ENCODE data around the gene ROR1. TPM values are rescaled to one million over a fixed set of nuclear protein-coding genes. Genes with fewer than 3 reads are reported as not detected.

ROR1 gene
- polyA plus RNA-seq (2012; ENCODE audit: insufficient read depth, insufficient read length, low read depth), result 3.5 TPM

DNA sequence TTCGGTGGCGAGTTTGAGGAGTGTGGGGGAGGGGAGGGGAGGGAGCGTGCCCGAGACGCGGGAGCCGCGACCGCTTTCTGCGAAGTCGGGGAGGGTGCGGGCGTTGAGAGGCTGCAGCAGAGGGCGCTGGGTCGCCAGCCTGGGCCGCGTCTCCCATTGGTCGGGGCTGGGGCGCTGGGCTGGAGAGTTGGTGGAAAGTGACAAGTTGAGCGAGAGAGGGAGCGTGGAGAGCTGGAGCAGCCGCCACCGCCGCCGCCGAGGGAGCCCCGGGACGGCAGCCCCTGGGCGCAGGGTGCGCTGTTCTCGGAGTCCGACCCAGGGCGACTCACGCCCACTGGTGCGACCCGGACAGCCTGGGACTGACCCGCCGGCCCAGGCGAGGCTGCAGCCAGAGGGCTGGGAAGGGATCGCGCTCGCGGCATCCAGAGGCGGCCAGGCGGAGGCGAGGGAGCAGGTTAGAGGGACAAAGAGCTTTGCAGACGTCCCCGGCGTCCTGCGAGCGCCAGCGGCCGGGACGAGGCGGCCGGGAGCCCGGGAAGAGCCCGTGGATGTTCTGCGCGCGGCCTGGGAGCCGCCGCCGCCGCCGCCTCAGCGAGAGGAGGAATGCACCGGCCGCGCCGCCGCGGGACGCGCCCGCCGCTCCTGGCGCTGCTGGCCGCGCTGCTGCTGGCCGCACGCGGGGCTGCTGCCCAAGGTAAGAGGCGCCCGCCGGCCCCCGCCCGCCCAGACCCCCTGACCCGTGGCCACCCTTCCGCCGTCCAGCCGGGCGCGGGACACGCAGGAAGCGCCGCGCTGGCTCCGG lies at the start of gene ROR1:
ROR1 (plus strand) TSS at position 203 of the 802 bp plus-strand sequence.
- TF ChIP-seq, protein P1, sequence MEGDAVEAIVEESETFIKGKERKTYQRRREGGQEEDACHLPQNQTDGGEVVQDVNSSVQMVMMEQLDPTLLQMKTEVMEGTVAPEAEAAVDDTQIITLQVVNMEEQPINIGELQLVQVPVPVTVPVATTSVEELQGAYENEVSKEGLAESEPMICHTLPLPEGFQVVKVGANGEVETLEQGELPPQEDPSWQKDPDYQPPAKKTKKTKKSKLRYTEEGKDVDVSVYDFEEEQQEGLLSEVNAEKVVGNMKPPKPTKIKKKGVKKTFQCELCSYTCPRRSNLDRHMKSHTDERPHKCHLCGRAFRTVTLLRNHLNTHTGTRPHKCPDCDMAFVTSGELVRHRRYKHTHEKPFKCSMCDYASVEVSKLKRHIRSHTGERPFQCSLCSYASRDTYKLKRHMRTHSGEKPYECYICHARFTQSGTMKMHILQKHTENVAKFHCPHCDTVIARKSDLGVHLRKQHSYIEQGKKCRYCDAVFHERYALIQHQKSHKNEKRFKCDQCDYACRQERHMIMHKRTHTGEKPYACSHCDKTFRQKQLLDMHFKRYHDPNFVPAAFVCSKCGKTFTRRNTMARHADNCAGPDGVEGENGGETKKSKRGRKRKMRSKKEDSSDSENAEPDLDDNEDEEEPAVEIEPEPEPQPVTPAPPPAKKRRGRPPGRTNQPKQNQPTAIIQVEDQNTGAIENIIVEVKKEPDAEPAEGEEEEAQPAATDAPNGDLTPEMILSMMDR (IDR thresholded peaks at IDR 0.05; ENCODE audit: low read depth, low read length), result peak; percentile 41
- Histone ChIP-seq H3K36me3 (no peaks in the 10 kb centered on the region), H3K4me3 (ENCODE audit: low read depth, low read length) (peak within 1 kb of the TSS; percentile 79), H3K4me1 (no peaks in the 10 kb centered on the region), H3K27me3 (no peaks in the 10 kb centered on the region), H3K9me3 (no peaks in the 10 kb centered on the region)
- DNase-seq, result peak; percentile 87

DNA sequence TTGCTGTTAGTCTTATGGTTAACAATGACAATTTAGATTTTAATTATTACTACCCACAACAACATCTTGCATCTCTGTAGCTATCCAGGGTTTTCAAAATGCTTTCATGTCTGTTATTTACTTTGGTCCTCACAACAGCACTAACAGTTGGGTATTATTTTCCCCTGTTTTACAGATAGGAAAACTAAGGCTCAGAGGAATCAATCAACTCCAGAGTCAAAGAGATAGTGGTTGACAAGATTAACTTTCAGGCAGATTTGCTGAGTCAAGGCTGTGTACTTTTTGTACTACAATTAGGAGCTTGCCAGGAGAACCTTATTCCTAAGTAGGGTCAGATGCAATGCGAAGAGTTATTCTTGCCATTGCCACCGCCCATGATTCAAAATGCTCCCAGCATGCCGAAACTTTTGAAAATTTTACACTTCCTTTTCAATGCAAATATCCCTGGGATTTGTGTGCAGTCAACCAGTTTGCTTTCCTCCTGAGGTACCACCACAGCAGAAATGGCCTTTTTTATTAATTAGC lies 49.4 kb upstream of the ROR1 start:
- TF ChIP-seq, protein P1 (IDR thresholded peaks at IDR 0.05; ENCODE audit: low read depth, low read length), result no peak
- Histone ChIP-seq H3K4me1 (no peaks in the 10 kb centered on the region; the same call in 1 of the 2 replicates), H3K27me3 (no peaks in the 10 kb centered on the region), H3K4me3 (ENCODE audit: low read depth, low read length) (no peak overlapping the region), H3K36me3 (no peaks in the 10 kb centered on the region), H3K9me3 (no peaks in the 10 kb centered on the region)
- DNase-seq, result no peak

DNA sequence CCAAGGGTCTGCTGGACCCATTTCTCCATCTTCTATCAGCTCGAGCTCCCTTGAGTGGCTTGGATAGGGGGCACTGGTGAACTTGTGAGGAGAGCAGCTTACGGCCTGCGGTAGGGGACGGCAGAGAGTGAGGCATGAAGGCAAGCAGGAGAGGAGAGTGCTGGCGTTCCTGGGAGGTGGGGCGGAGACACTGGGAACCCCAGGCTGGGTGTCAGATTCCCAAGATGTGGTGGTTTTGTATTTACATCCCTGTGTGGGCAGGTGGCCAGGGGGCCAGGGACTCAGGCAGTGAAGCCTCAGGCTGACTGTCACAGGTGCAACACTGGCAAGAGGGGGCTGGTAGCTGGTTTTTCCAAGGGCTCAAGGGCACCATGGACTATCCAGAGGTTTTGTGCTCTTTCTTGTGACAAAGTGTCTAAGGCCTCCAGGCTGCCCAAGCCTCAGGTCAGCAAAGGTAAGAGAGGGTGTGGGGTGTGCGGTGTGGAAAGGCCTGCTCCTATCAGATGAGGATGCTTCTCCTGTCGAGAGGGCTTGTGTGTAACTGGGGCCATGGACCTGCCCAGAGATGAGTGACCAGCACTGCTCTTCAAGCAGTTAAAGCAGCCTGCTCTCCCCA lies 45.1 kb upstream of the ROR1 start:
- Histone ChIP-seq H3K36me3 (no peaks in the 10 kb centered on the region), H3K27me3 (no peaks in the 10 kb centered on the region), H3K4me1 (no peaks in the 10 kb centered on the region; the same call in 1 of the 2 replicates), H3K4me3 (ENCODE audit: low read depth, low read length) (no peak overlapping the region), H3K9me3 (no peaks in the 10 kb centered on the region)
- DNase-seq, result no peak
- TF ChIP-seq, protein P1 (IDR thresholded peaks at IDR 0.05; ENCODE audit: low read depth, low read length), result no peak

DNA sequence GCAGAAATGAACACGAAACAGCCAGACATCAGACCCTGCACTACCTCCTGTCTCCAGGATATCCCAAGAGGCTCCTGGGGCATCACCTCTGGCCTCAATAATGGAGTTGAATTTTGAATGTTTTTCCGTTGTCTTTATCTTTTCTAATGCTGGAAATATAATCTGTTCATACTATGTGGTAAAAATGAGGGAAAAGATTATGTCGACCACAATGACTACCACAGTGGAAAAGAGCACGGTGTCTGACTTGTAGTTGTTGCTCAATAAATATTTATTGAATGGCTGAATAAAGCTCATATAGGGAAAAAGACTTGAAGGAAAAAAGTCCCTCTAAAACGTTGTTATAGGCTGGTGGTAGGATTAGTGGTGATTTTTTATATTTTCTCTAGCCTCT lies 44.6 kb upstream of the ROR1 start:
- H3K4me3 ChIP-seq (ENCODE audit: low read depth, low read length), result no peak overlapping the region
- DNase-seq, result no peak
- H3K9me3 ChIP-seq, result no peaks in the 10 kb centered on the region
- no peaks in the 10 kb centered on the region for H3K27me3 ChIP-seq
- no peaks in the 10 kb centered on the region; the same call in 1 of the 2 replicates for H3K4me1 ChIP-seq
- TF ChIP-seq, protein P1 (IDR thresholded peaks at IDR 0.05; ENCODE audit: low read depth, low read length), result no peak
- no peaks in the 10 kb centered on the region for H3K36me3 ChIP-seq

DNA sequence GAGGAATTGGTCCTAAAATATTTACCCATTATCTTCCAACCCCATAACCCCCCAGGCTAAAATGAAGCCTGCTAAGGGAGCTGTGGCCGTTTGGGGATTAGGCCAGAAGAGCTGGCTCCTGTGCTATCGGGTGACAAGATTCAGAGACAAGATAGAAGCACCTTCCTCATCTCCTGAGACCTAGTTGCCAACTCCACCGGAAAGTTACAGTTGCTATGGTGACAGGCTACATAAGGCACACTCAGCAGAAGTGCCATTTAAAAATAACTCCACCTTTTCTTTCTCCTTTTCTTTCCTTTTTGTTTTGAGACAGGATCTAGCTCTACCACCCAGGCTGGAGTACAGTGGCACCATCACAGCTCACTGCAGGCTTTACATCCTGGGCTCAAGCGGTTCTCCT lies 43.6 kb upstream of the ROR1 start:
- Histone ChIP-seq H3K27me3 (no peaks in the 10 kb centered on the region), H3K4me1 (no peaks in the 10 kb centered on the region; the same call in 1 of the 2 replicates), H3K4me3 (ENCODE audit: low read depth, low read length) (no peak overlapping the region), H3K9me3 (no peaks in the 10 kb centered on the region), H3K36me3 (no peaks in the 10 kb centered on the region)
- peak; percentile 11 for DNase-seq
- TF ChIP-seq, protein P1 (IDR thresholded peaks at IDR 0.05; ENCODE audit: low read depth, low read length), result no peak
